Chondrocyte (in vitro differentiated cells): ENCODE measurements around the gene TRAPPC6A. TPM values are rescaled to one million over a fixed set of nuclear protein-coding genes. Genes with fewer than 3 reads are reported as not detected.
"Not testable (repeated sequence)": the region's sequence is repeated elsewhere in the genome, so short reads cannot be mapped to it uniquely, and the experiment has no call there.

Source experiments
- DNase-seq: peaks from one replicate; pipeline ENCODE4 v3.0.0; 2021; ENCODE audit warnings: mixed read lengths, low spot score
- H3K27ac Mint-ChIP-seq: one replicate; pipeline ENCODE4 v1.8.0; 2021; ENCODE audit warnings: mild to moderate bottlenecking, moderate library complexity, mixed read lengths; ENCODE audit not compliant: unreplicated experiment
- H3K27me3 Mint-ChIP-seq: 2 replicates; pipeline ENCODE4 v1.8.0; 2021; ENCODE audit warnings: low read depth, mixed read lengths
- H3K36me3 Mint-ChIP-seq: 2 replicates; pipeline ENCODE4 v1.8.0; 2021; ENCODE audit warnings: low read depth, mixed read lengths
- H3K4me1 Mint-ChIP-seq: 2 replicates; pipeline ENCODE4 v1.8.0; 2021; ENCODE audit warnings: low read depth, mild to moderate bottlenecking, mixed read lengths
- H3K4me3 Mint-ChIP-seq: one replicate; pipeline ENCODE4 v1.8.0; 2021; ENCODE audit warnings: mild to moderate bottlenecking, moderate library complexity, mixed read lengths; ENCODE audit not compliant: unreplicated experiment
- H3K9me3 Mint-ChIP-seq: 2 replicates; pipeline ENCODE4 v1.8.0; 2021; ENCODE audit warnings: low read depth, mixed read lengths
- total RNA-seq: library from RNA; stranded (reverse); gene quantifications from 3 replicates; pipeline ENCODE4 v1.2.1, GENCODE V29; 2021
- TF ChIP-seq, protein P1 (sequence below): fragments of 200-600 bp; sonication (generic); IDR thresholded peaks from 2 replicates; pipeline ENCODE4 v1.5.0; 2021; ENCODE audit warnings: antibody characterized with exemption, mild to moderate bottlenecking, moderate library complexity

Gene TRAPPC6A
- total RNA-seq, 1 donor from 2014 or later = 12.7 TPM

DNA sequence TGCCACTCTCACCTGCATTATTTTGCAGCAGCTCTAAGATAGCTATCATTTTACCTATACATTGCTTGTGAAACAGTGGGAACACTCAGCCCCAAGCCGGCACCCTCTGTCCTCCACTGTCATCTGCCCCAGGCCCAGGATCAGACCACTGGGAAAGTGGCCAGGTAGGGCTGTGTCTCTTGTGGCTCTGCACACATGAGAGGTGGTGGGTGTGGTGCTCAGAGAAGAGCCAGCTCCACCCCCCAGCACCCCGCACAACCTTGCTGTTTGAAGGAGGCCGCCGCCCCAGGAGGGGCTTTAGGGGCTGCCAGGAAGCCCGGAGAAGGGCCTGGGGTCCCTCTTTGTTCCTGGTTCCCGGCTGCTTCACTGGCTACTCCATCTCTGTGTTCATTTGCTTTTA lies 58.5 kb downstream of the TRAPPC6A start:
- Mint-ChIP-seq H3K4me1 (peaks cover 14% of the 10 kb centered on the region), H3K9me3 (no peaks in the 10 kb centered on the region), H3K27me3 (no peaks in the 10 kb centered on the region), H3K36me3 (no peaks in the 10 kb centered on the region), H3K4me3 (no peak overlapping the region), H3K27ac (no peak overlapping the region)
- TF ChIP-seq, protein P1, sequence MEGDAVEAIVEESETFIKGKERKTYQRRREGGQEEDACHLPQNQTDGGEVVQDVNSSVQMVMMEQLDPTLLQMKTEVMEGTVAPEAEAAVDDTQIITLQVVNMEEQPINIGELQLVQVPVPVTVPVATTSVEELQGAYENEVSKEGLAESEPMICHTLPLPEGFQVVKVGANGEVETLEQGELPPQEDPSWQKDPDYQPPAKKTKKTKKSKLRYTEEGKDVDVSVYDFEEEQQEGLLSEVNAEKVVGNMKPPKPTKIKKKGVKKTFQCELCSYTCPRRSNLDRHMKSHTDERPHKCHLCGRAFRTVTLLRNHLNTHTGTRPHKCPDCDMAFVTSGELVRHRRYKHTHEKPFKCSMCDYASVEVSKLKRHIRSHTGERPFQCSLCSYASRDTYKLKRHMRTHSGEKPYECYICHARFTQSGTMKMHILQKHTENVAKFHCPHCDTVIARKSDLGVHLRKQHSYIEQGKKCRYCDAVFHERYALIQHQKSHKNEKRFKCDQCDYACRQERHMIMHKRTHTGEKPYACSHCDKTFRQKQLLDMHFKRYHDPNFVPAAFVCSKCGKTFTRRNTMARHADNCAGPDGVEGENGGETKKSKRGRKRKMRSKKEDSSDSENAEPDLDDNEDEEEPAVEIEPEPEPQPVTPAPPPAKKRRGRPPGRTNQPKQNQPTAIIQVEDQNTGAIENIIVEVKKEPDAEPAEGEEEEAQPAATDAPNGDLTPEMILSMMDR = no peak
- DNase-seq = no peak

DNA sequence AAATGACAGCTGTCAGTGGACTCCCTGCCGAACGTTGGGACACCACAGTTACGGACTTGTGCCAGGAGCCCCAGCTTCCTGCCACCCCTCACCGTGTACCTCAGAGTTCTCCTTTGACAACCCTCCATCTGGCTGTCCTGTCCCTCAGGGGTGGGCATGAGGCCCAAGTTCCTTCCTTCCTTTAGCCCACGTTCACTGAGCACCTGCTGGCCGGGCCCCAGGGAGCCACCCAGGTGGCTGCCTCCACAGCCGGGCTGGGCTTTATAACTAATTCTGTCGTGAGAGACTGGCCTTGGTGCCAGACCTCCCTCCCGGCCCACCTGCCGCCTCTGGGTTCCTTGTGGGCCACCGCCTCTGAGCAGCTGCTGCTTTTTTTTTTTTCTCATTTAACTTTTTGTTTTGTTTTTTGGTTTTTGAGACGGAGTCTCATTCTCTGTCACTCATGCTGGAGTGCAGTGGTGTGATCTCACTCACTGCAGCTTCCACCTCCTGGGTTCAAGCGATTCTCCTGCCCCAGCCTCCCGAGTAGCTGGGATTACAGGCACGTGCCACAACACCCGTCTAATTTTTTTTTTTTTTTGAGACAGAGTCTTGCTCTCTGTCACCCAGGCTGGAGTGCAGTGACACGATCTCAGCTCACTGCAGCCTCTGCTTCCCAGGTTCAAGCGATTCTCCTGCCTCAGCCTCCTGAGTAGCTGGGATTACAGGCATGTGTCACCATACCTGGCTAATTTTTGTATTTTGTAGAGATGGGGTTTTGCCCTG lies 59.3 kb downstream of the TRAPPC6A start:
- H3K9me3 Mint-ChIP-seq, DNase-seq, H3K36me3 Mint-ChIP-seq, H3K27me3 Mint-ChIP-seq, H3K27ac Mint-ChIP-seq, H3K4me3 Mint-ChIP-seq: not testable (repeated sequence)
- H3K4me1 Mint-ChIP-seq = peaks cover 11% of the 10 kb centered on the region

DNA sequence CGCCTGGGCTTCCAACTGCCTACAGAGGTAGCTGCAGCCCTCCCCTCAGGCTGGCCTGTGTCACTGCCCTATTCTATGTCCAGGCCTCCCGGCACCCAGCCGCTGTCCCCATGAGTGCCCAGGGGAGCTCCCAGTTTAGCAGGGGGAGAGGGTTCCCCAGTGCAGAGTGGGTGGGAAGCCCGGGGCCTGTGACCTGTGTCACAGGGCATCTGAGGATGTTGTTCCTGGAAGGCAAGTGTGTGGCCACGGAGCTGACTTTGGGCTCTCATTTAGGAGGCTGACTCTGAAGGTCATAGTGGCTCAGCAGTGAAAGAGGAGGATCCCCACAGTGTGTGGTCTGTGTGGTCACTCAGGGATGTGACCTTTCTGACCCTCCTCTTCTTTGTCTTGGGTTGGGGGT lies 59.9 kb downstream of the TRAPPC6A start:
- TF ChIP-seq, protein P1 = no peak
- no peaks in the 10 kb centered on the region for H3K9me3 Mint-ChIP-seq
- H3K27ac Mint-ChIP-seq = no peak overlapping the region
- no peaks in the 10 kb centered on the region for H3K36me3 Mint-ChIP-seq
- no peaks in the 10 kb centered on the region for H3K27me3 Mint-ChIP-seq
- no peak for DNase-seq
- H3K4me1 Mint-ChIP-seq = peaks cover 11% of the 10 kb centered on the region
- H3K4me3 Mint-ChIP-seq = no peak overlapping the region

DNA sequence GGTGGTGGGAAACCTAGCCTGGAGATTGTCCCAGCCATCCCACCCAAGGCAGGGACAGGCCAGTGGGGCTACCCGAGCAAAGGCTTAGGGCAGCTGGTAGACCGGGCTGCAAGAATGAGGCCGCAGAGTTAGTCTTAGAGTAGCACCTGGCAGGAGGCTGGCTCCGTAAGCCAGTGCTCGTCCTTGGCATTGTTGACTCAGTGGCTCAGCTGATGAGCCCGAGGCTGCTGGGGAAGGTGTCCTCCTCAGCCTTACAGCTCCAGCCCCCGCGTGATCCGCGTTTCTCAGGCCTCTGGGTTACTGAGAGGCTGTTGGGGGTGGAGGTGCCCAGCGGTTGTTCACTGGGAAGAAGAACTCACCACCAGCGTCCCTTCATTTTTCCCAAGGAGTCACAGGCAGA lies 60.4 kb downstream of the TRAPPC6A start:
- Mint-ChIP-seq H3K27ac (no peak overlapping the region), H3K4me1 (peaks cover 11% of the 10 kb centered on the region), H3K27me3 (no peaks in the 10 kb centered on the region), H3K4me3 (no peak overlapping the region), H3K9me3 (no peaks in the 10 kb centered on the region), H3K36me3 (no peaks in the 10 kb centered on the region)
- TF ChIP-seq, protein P1 = no peak
- DNase-seq = no peak

DNA sequence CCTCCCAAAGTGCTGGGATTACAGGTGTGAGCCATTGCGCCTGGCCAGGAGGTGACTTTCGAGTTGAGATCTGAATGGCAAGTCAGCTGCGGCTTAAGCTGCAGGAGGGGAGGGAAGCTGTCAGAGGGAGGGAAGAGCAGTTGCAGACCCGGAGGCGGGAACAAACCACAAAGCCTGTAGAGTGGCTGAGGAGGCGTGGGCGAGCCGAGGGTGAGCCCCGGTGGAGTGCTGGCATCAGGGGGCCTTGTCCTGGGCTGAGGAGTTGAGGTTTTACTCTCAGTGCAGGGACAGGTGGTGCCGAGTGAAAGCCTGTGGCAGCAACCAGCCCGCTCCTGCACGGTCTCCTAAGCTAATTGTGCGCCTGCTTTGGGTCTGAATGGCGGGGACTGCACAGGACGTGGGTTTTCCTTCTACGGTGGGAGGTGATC lies 60.9 kb downstream of the TRAPPC6A start:
- H3K27ac Mint-ChIP-seq = no peak overlapping the region
- peaks cover 11% of the 10 kb centered on the region for H3K4me1 Mint-ChIP-seq
- TF ChIP-seq, protein P1 = no peak
- no peaks in the 10 kb centered on the region for H3K9me3 Mint-ChIP-seq
- H3K4me3 Mint-ChIP-seq = no peak overlapping the region
- H3K36me3 Mint-ChIP-seq = no peaks in the 10 kb centered on the region
- H3K27me3 Mint-ChIP-seq = no peaks in the 10 kb centered on the region
- no peak for DNase-seq
